ENCODE measurements around the gene SARS2.
"Not testable (repeated sequence)": the region's sequence is repeated elsewhere in the genome, so short reads cannot be mapped to it uniquely, and the experiment has no call there.

SARS2 gene

DNA sequence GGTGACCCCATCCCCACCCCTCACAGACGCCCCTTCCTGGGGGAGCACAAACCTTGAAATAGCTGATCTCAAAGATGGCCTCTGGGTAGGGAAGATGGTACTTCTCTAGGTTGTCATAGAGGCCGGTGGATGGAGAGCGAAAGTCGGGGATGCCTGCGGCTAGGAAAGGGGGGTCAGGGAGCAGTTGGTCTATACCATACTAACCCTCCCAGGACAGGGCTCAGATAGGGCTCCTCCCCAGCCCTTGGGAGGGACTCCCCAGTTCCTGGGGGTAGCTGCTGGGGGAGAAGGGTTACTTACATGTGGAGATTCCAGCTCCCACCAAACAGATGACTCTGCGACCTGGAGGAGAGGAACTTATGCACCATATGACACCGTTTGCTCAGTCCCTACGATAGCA lies 40.8 kb downstream of the SARS2 start:
- DNase-seq = no peak

- no peak for DNase-seq
Measured at GRCh38 chr19:38888876-38889275, 41.7 kb downstream of the SARS2 start.

- DNase-seq = not testable (repeated sequence)
Measured at GRCh38 chr19:38884691-38885090, 45.9 kb downstream of the SARS2 start.

DNA sequence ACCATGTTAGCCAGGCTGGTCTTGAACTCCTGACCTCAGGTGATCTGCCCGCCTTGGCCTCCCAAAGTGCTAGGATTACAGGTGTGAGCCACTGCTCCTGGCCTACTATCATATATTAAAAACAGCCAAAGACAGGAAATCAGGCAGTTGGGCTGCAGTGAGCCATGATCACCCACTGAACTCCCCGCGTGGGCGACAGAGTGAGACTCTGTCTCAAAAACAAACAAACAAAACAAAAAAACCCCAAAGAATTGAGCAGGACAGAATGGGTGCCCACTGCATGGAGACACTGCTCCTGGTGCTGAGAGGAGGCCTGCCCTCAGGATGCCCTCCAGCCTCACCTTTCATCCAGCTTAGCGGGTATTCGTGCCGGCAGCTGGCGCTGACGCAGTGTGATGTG lies 47.3 kb downstream of the SARS2 start:
- no peak for DNase-seq

DNA sequence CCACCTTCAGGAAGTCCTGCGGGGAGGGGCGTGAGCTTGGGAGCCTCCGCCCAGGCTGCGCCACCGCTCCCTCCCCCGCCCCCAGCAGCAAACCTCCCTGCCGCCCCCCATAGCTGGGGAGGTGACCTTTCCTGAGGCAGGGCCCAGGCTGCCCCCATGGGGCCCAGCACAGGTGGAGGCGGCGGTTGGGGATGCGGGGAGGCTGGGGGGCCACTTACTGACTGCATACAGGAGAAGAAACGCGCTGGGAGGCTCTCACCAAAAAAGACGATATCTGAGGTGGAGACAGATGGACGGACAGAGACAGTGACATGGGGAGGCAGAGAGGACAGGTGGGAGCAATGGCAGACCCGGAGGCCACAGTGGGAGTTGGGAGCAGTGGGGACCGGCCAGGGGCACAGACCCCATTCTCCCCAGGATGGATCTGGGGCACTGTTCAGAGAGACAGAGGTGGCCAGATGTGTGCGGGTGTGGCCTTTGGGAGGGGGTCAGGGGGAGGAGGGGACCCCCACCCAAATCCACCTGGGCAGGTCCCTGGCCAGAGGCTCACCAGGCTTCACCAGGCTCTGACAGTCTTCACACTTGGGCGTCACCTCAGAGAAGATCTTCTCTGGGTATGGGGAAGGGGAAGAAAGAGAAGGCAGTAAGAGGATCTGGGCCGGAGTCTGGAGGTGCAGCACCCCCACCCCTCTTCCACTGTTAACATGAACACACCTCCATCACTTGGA lies 49.5 kb downstream of the SARS2 start:
- no peak for DNase-seq

DNA sequence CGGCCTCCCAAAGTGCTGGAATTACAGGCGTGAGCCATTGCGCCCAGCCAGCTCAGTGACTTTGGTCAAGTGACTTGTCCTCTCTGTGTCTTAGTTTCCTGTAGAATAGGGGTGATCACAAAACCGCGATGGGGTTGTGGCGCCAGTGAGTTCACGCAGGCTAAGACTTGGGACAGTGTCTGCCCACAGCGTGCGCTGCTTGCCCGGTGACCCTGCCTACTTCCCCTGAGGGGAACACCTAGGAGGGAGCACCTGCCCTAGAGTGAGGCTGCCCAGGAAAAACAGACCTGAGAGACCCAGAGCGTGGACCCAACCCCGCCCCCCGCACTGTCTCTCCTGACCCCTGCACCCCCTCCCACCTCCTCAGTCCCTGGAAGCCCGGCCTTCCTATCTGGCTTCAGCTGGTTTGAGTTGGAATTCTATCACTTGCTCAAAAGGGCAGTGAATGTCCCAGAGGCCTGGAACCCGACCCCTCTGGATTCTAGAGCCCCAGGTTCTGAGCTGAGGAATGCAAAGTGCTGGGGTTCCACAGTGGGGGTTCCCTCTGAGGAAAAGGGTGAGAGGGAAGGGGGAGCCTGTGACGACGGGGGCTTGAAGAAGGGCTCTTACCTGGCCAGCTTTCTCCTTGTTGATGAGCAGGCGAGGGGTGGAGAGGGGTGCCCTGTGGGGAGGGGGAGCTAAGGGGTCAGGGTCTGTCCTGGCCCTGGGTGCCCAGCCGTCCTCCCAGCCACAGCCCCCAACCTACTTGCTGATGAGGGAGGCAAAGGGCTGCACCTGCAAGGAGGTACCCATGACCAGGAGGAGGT lies 50.3 kb downstream of the SARS2 start:
- DNase-seq = no peak

DNA sequence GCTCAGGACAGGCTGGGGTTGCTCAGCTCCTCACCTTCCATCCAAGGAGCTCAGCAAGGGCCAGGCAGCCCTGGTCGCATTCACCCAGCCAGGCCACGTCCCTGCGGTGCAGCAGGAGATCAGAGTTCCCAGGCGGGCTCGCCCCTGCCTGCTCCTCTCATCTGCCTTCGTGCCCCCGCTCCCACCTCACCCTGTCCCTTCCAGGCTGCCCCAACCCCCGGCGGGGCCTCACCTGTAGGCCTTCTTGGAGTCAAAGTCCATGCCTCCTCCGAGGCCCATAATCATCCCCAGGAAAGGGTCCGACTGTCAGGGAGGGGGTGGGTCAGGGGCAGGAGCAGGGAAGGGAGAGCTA lies 51.2 kb downstream of the SARS2 start:
- no peak for DNase-seq

DNA sequence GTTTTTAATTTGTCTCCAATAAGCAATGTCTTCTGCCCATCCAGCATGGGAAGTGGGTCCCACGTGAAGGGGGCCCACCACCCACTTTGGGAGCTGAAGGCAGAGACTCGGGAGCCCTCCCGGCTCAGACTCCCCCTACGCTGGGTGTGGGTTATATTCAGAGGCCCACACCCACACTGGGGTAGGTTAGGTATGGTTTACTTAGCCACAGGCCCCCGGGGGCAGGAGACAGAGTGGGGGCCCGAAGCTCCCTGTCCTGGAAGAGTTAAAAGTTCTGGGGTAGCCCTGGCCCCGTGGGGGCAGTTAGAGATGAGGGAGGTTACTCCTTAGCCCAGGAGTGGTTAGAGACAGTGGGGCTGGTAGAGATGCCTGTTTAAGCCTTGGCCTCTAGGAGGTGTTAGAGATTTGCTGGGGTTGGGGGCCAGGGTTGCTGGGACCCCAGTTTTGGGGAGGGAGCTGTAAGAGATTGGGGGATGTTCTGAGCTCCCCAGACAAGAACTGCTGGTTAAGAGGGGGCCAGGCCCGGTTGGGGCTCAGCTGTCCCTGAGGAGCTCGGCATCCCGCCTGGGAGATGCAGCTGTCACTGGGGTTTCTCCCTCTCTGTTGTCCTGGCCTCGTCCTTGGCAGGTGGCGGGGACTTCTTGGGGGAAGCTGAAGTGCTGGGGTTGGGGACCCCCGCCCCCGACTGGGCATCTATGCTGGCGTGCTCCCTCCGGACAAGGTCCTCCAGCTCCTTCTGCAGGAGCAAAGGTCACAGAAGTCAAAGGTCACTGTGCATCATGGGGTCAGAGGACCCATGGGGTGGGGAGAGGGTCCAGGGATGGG lies 51.8 kb downstream of the SARS2 start:
- no peak for DNase-seq

DNA sequence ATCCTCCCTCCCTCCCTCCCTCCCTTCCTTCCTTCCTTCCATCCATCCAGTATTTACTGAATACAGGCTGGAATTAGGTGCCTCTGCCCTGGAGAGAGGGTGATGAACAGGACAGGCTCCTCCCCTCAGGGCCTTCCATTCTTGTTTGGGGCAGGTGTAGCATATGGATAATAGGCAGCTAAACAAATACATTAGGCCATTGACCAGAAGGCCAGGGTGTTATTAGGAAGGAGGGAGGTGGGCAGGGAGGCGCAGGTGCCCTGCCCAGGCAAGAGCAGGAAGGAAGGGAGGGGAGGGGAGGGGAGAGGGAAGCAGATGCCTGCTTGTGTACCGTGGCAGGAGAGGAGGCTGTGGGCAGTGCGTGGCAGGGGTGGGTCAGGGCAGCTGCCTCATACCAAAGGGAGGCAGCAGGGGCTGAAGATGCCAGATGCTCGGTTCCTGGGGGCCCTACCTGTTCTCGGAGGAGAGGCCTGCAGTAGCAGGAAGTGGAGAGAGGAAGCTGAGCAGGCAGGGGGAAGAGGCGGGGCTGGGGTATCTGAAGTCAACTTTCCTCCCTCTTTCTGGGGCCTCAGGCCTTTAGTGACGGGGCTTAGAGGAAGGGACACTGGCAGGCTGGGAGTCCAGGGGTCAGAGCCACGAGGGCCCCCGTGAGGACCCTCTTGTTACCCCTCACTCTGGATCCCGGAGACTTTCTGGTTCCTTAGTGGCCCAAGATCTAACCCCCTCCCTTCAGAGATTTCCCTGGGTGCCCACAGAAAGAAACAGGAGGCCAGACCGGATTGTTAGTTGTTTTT lies 52.6 kb downstream of the SARS2 start, which contains the start of gene RINL:
TSS of gene RINL (minus strand) at position 495 of the 794 bp plus-strand sequence. CDS start 1,533 bp downstream, outside the sequence.
- DNase-seq = peak; percentile 65

DNA sequence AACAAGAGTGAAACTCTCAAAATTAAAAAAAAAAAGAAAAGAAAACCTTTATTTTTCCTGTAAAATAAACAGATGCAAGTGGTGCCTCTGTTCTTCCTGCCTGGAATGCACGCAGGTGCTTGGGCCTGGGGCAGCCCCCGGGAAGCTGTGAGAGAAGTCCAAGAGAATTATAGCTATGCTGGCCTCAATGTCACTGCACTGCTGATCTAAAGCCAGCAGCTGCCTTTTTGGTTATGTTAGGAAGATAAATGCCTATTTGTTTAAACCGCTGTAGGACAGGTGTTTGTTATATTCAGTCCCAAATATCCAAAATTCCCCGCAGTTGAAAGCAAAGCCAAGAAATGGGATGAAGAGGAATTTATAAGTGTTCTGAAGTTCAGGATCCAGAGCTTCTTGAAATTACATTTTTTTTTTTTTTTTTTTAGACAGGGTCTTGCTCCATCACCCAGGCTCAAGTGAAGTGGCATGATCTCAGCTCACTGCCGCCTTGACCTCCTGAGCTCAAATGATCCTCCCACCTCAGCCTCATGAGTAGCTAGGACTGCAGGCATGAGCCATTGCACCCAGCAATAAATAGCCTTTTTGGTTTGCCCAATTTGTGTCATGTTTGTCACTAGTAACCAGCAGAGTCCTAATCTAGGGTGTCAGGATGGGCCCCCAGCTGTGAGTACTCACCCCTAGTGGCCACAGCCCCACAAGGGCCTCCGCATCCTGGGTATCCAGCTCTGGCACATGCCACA lies 54.7 kb downstream of the SARS2 start:
- no peak for DNase-seq

GRCh38 chr19:38873400-38873799 lies 57.2 kb downstream of the SARS2 start:
- DNase-seq = not testable (repeated sequence)

DNA sequence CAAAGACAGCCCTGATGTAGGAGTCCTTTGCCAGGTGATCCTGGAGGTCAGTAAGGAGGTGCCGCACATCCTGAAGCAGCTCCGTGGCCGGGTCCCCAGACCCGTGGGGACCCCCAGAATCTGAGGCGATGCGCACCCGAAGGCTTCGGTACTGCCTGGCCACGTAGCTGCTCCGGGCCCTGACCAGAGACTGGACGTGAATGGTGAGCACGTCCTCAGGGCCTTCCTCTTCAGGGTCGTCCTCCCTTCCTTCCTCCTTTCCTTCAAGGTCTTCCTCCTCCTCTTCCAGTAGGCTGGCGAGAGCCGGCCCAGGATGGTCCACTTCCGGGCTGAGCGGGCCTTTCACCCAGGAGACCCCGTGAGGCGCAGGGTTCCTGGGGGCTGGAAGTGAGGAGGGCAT lies 60.0 kb downstream of the SARS2 start:
- no peak for DNase-seq

DNA sequence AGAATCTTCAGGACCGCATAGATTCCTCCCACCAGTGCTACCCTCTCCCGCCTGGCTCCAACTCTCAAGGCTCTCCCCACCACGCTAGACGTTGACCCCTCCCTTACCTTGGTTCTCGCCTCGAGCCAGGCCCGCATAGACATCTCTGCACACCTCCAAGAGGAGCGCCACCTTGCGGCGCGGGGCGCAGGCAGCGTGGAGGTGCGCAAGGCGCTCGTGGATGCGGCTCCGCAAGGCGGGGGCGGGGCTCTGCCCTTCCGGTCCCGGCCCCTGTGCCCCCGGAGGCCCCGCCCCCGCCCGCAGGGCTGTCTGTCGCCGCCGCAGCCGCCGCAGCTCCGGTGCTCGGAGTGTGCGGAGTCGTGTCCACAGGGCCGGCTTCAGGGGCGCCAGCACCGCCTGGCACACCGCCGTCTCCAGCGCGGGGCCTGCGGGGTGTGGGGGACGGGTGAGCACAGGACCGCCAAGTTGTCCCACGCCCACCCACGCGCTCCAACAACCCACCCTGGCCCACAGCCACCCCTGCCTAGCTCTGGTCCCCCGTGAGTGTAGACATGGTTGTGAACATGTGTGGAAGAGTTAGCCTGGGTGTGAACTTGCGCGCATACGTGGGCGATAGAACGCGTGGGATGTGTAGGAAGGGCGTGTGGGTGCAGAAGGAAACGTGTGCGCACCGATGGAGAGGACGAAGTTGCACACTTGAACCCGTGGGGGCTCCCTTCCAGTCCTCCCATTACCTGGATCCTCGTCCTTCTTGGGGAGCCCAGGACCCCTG lies 60.5 kb downstream of the SARS2 start:
- no peak for DNase-seq

GRCh38 chr19:38869160-38869835 lies 61.3 kb downstream of the SARS2 start:
- DNase-seq = no peak

DNA sequence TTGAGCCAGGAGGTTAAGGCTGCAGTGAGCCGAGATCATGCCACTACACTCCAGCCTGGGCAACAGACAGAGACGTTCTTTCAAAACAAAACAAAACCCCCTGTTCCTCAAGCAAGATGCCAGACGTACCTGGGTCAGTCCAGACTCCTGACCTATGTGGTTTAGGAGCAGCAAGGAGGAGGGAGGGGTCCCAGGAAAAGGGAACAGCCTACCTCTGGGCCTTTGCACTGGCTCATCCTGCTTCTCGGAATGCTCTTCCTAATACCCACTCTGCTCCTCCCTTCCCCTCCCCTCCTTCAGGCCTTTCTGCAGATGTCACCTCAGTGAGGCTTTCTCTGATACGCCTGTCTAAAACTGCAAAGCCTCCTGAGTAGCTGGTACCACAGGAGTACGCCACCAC lies 62.0 kb downstream of the SARS2 start:
- DNase-seq = no peak

DNA sequence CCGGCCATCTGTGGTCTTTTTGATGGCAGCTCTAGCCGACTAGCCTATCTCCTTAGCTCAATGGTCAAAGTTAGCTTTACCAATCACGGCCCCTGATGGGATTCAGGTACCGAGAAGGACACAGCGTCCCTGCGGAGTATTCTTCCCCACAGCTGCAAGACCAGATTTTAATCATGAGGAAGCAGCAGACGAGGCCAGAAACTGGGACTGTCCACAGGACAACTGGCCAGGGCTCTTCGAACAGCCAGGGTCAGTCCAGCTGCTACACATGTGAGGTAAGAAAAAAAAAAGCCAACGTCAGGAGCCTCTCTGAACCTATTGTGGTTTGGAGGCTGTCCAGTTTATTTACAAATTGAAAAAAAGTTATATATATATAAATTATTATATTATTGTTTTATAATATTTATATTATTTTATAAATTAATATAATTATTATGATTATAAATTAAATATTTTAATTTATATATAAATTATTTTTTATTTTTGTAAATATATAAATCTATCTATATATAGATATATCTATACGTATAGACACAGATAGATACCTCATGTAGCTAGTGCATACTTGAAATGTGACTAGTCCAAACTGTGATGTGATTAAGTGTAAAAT lies 63.3 kb downstream of the SARS2 start:
- no peak for DNase-seq
